A204.1 (cell line): ENCODE data around the gene ARL4A.

ENCODE experiments used
- FAIRE-seq: peaks from 2 replicates; lab custom pipeline; 2012; peaks lifted over from hg19 to GRCh38; lab: Jason Lieb, UNC

ARL4A gene

GRCh38 chr7:12703881-12704280 is 16.4 kb downstream of the ARL4A start:
- no peak for FAIRE-seq

- no peak for FAIRE-seq
Observed at GRCh38 chr7:12705878-12706277, 18.4 kb downstream of the ARL4A start.

- no peak for FAIRE-seq
Observed at GRCh38 chr7:12706900-12707536, 19.6 kb downstream of the ARL4A start.

- no peak for FAIRE-seq
Observed at GRCh38 chr7:12708314-12708713, 20.9 kb downstream of the ARL4A start.

- FAIRE-seq: no peak
Observed at GRCh38 chr7:12709726-12710502, 22.5 kb downstream of the ARL4A start.

- FAIRE-seq: no peak
Observed at GRCh38 chr7:12711124-12711523, 23.7 kb downstream of the ARL4A start.

- no peak for FAIRE-seq
Observed at GRCh38 chr7:12712236-12712635, 24.8 kb downstream of the ARL4A start.

- FAIRE-seq: no peak
Observed at GRCh38 chr7:12713625-12714378, 26.4 kb downstream of the ARL4A start.

GRCh38 chr7:12714379-12714737 is 26.9 kb downstream of the ARL4A start:
- no peak for FAIRE-seq

GRCh38 chr7:12715372-12716133 is 28.1 kb downstream of the ARL4A start:
- FAIRE-seq: no peak

GRCh38 chr7:12716134-12716681 is 28.8 kb downstream of the ARL4A start:
- no peak for FAIRE-seq

GRCh38 chr7:12716722-12717121 is 29.3 kb downstream of the ARL4A start:
- no peak for FAIRE-seq

GRCh38 chr7:12719141-12719919 is 31.9 kb downstream of the ARL4A start:
- no peak for FAIRE-seq

- FAIRE-seq: no peak
Observed at GRCh38 chr7:12719981-12720865, 32.8 kb downstream of the ARL4A start.

- FAIRE-seq: no peak
Observed at GRCh38 chr7:12721286-12721830, 33.9 kb downstream of the ARL4A start.

- FAIRE-seq: no peak
Observed at GRCh38 chr7:12722136-12722535, 34.7 kb downstream of the ARL4A start.

- FAIRE-seq: no peak
Observed at GRCh38 chr7:12722636-12723605, 35.5 kb downstream of the ARL4A start.

GRCh38 chr7:12725575-12726316 is 38.3 kb downstream of the ARL4A start:
- no peak for FAIRE-seq
